ENCODE data around the gene SLC23A1. TPM values are rescaled to one million over a fixed set of nuclear protein-coding genes. Genes with fewer than 3 reads are reported as not detected.

SLC23A1 gene
- total and polyA plus RNA-seq, 9 of the 15 experiments (the other 6 are each of a cell fraction or from before 2014, with no cell fraction given), result 0.03 to 0.20 (median 0.05) TPM; not detected in 5

GRCh38 chr5:139407517-139407916 lies 24.4 kb upstream of the SLC23A1 start (continued):
- TF ChIP-seq GABPB2 (CRISPR knock-in tag; conservative IDR thresholded peaks at IDR 0.05), result no peak
- TF ChIP-seq ZNF253 (CRISPR knock-in tag; conservative IDR thresholded peaks at IDR 0.05), result no peak
- TF ChIP-seq SIX5 (IDR thresholded peaks at IDR 0.05; ENCODE audit: borderline replicate concordance in 1 of 2, insufficient read depth in 1 of 2, low read depth in 1 of 2, low read length in 2 of 2), result no peak
- TF ChIP-seq RCOR1 (IDR thresholded peaks at IDR 0.05; ENCODE audit: borderline replicate concordance in 1 of 2, low read depth in 2 of 2, low read length in 2 of 2), result no peak
- no peak for TF ChIP-seq PBX2 (CRISPR knock-in tag; IDR thresholded peaks at IDR 0.05; ENCODE audit: low read depth)
- TF ChIP-seq PBX2 (tag; conservative IDR thresholded peaks at IDR 0.05; ENCODE audit: low read depth), result no peak
- TF ChIP-seq CHAMP1 (IDR thresholded peaks at IDR 0.05), result no peak
- no peak for TF ChIP-seq HNRNPUL1 (IDR thresholded peaks at IDR 0.05; ENCODE audit: low read length)
